GM23248 (cell line): ENCODE measurements around the gene RBM8A. TPM values are rescaled to one million over a fixed set of nuclear protein-coding genes. Genes with fewer than 3 reads are reported as not detected.

Source experiments
- DNase-seq: peaks from one replicate; pipeline ENCODE4 v3.0.0-alpha.2; 2015
- H2AFZ ChIP-seq: fragments of 200-600 bp; sonication (generic); 2 replicates; pipeline ENCODE4 v1.6.1; 2016; ENCODE audit warnings: antibody characterized with exemption
- H3F3A ChIP-seq: fragments of 200-600 bp; sonication (generic); 2 replicates; pipeline ENCODE4 v1.6.1; 2016; ENCODE audit warnings: mild to moderate bottlenecking, antibody characterized with exemption, mixed run types; ENCODE audit not compliant: insufficient read depth
- H3K27ac ChIP-seq: fragments of 200-600 bp; sonication (generic); 2 replicates; pipeline ENCODE4 v1.5.1; 2016; ENCODE audit warnings: mild to moderate bottlenecking
- H3K27me3 ChIP-seq: fragments of 200-600 bp; sonication (generic); replicated peaks from 2 replicates; pipeline ENCODE4 v1.6.1; 2016; ENCODE audit warnings: mild to moderate bottlenecking; ENCODE audit not compliant: insufficient read depth
- H3K36me3 ChIP-seq: fragments of 200-600 bp; sonication (generic); 2 replicates; pipeline ENCODE4 v1.6.1; 2016; ENCODE audit warnings: low read depth, mild to moderate bottlenecking
- H3K4me1 ChIP-seq: fragments of 200-600 bp; sonication (generic); 2 replicates; pipeline ENCODE4 v1.6.1; 2016; ENCODE audit warnings: mild to moderate bottlenecking; ENCODE audit not compliant: insufficient read depth
- H3K4me2 ChIP-seq: fragments of 200-600 bp; sonication (generic); one replicate; pipeline ENCODE4 v1.6.1; 2016; ENCODE audit warnings: mild to moderate bottlenecking; ENCODE audit not compliant: unreplicated experiment
- H3K4me3 ChIP-seq: fragments of 200-600 bp; sonication (generic); 2 replicates; pipeline ENCODE4 v1.5.1; 2016; ENCODE audit warnings: mild to moderate bottlenecking
- H3K79me2 ChIP-seq: fragments of 200-600 bp; sonication (generic); 2 replicates; pipeline ENCODE4 v1.6.1; 2016; ENCODE audit warnings: mild to moderate bottlenecking; ENCODE audit not compliant: insufficient read depth
- H3K9ac ChIP-seq: fragments of 200-600 bp; sonication (generic); 2 replicates; pipeline ENCODE4 v1.6.1; 2016; ENCODE audit warnings: mild to moderate bottlenecking
- H3K9me2 ChIP-seq: fragments of 200-600 bp; sonication (generic); 2 replicates; pipeline ENCODE4 v1.6.1; 2016; ENCODE audit warnings: mixed run types, mild to moderate bottlenecking, moderate library complexity; ENCODE audit not compliant: insufficient read depth
- H3K9me3 ChIP-seq: fragments of 200-600 bp; sonication (generic); one replicate; pipeline ENCODE4 v1.6.1; 2017; ENCODE audit warnings: low read depth
- H4K20me1 ChIP-seq: fragments of 200-600 bp; sonication (generic); 2 replicates; pipeline ENCODE4 v1.6.0; 2016; ENCODE audit not compliant: insufficient read depth
- EZH2 ChIP-seq: fragments of 200-600 bp; sonication (generic); IDR thresholded peaks from 2 replicates; pipeline ENCODE4 v1.6.1; 2018; ENCODE audit warnings: antibody characterized with exemption, mild to moderate bottlenecking; ENCODE audit not compliant: insufficient read depth, poor library complexity, severe bottlenecking
- EZH2phosphoT487 ChIP-seq: fragments of 200-600 bp; sonication (generic); IDR thresholded peaks from 2 replicates; pipeline ENCODE4 v1.6.1; 2018; ENCODE audit warnings: antibody characterized with exemption, moderate library complexity, mild to moderate bottlenecking, low read depth; ENCODE audit not compliant: insufficient read depth
- WGBS, 2 experiments: methylation state at CpG; one replicate each; pipeline ENCODE4 v1.1.6; 2015 to 2017; ENCODE audit warnings: low lambda C conversion rate in 2 of 2, low coverage in 1 of 2; ENCODE audit errors: missing lambda C conversion rate in 2 of 2; 5-methylcytosine and 5-hydroxymethylcytosine counted together
- in situ Hi-C: fragments of 300-500 bp; cut with MboI; formaldehyde crosslinking; loops from 2 replicates; pipeline ENCODE4 v1.15.0; 2020
- polyA plus RNA-seq: library from polyadenylated mRNA; unstranded; fragments of >200 nt; fragmentation: Nextera tagmentation; extraction: Ambion mirVana; gene quantifications from 2 replicates; pipeline ENCODE4 v1.2.1, GENCODE V29; 2016
- total RNA-seq: library from RNA; depleted of rRNA; stranded (reverse); fragments of >200 nt; shearing (Covaris generic); gene quantifications from 2 replicates; pipeline ENCODE4 v1.2.3, GENCODE V29; 2014

RBM8A gene
- total and polyA plus RNA-seq, 2 experiments from 2014 or later = 112 to 204 TPM

DNA sequence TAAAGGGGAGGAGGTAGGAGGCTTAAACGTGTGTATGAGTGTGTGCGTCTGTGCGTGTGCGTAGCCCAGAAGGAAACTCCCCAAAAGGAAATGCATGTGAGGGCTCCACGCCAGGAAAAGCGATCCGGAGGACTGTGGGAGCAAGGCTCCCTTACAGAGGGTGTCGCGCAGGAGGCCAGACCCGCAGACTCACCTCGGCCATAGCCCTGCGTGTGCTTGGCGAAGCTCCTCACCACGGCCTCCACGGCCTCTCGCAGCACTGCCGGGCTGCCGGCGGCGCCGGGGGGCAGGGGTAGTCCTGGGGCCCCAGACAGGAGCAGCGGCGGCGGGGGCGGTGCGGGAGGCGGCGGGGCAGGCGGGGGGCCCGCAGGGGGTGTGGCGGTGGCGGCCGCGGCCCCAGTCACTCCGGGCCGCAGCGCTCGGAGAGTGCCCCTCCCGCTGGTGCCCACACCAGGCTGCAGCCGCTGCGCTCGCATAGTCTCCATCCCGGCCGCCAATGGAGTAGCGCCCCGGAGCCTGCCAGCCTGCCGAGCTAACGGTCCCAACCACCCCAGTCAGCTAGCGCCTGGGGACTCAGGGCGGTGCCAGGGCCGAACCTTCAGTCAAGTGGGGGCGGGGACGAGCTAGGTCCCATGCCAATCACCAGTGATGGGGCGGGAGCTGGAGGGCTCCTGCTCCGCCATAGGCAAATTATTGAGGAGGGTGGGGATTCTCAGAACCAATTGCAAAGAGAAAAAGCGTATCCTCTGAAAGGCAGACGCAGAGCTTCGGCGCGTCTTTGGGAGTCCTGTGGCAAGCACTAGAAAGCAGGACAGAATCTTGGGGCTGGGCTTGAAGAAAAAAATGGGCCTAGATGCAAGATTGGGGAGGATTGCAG, 30.4 kb upstream of the RBM8A start, which contains the start of gene LIX1L:
TSS of gene LIX1L (minus strand) at position 575 of the 877 bp plus-strand sequence. CDS start at position 485, 90 bp downstream.
- in situ Hi-C loops = no loop called here
- H2AFZ ChIP-seq = peak within 1 kb of the TSS; percentile 68
- peak; percentile 99 for DNase-seq
- no peaks in the 10 kb centered on the region for H3K9me2 ChIP-seq
- WGBS, 2 experiments = 1 to 2% methylated on average over 46 to 60 of the region's 60 CpGs
- H4K20me1 ChIP-seq = no peaks in the 10 kb centered on the region
- H3K36me3 ChIP-seq = no peaks in the 10 kb centered on the region
- peaks cover 29% of the 10 kb centered on the region for H3K4me1 ChIP-seq
- no peaks in the 10 kb centered on the region for H3K27me3 ChIP-seq
- peak within 1 kb of the TSS; percentile 88 for H3K27ac ChIP-seq
- no peak for TF ChIP-seq EZH2phosphoT487
- TF ChIP-seq EZH2 = no peak
- H3K9ac ChIP-seq = peak within 1 kb of the TSS; percentile 88
- no peaks in the 10 kb centered on the region for H3K9me3 ChIP-seq
- H3K79me2 ChIP-seq = peaks cover 46% of the 10 kb centered on the region
- peak within 1 kb of the TSS; percentile 80 for H3K4me3 ChIP-seq
- H3F3A ChIP-seq = peaks cover 40% of the 10 kb centered on the region
- peak within 1 kb of the TSS; percentile 99 for H3K4me2 ChIP-seq

DNA sequence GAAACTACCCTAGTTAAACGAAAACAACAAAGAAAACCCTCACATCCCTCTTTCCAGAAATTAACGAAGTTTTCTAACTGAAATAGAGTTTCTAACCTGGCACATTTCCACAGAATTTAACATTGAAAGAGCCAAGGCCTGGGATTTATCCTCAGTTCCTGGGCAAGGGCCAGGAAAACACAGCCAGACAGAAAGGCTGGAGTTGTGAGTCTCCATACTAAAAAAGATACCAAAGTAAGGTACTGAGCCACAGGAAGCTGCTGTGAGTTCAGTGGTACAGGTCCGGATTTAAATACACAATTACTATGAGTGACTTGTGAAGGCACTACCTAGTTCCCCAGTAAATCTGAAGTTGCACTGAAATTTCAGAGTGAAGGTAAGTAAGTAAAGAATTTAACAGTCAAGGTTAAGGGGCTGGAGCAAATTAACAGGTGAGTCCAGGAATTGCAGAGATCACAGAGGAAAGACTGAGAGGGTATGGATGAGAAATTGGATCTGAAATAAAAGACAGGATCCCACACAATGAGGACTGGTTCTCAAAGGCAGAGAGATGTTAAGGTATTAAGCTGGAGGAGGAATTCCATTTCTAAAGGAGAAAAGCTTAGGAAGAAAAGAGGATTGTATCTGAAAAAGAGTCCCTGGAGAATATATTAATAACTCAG, 29.6 kb upstream of the RBM8A start:
- Histone ChIP-seq H3K79me2 (peaks cover 54% of the 10 kb centered on the region), H3K9me3 (no peaks in the 10 kb centered on the region), H3K4me2 (peak overlapping the region; percentile 99), H3K4me1 (peaks cover 28% of the 10 kb centered on the region), H3K27ac (peak overlapping the region; percentile 88), H3K4me3 (peak overlapping the region; percentile 80), H4K20me1 (no peaks in the 10 kb centered on the region), H3K9ac (peak overlapping the region; percentile 88), H3K36me3 (0 out of 2 replicates have a peak, but pooled peaks cover 4% of the 10 kb centered on the region), H2AFZ (peak overlapping the region; percentile 68), H3K27me3 (no peaks in the 10 kb centered on the region), H3F3A (peaks cover 40% of the 10 kb centered on the region), H3K9me2 (no peaks in the 10 kb centered on the region)
- peak; percentile 61 for DNase-seq
- no peak for TF ChIP-seq EZH2phosphoT487
- TF ChIP-seq EZH2 = no peak
- 0 to 1% methylated on average over 3 of the region's 3 CpGs for WGBS, 2 experiments
- in situ Hi-C loops = no loop called here

DNA sequence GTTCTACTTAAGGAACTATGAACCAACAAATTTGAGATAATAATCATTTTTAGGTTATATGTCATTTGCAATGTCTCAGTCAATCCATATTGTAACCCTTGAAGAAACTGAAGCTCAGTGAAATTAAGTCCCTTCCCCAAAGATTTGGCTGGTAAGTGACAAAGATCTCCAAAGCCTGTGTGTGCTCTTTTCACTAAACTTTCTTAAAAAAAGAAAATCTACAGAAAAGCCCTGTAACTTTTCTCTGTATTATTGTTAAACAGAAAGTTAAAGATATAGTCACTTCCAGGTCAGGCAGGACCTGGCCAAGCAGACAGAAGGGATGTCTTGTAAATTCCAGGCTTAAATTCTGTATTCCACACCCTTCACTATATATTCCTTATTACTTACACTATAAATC, 29.1 kb upstream of the RBM8A start:
- H3K9me3 ChIP-seq = no peaks in the 10 kb centered on the region
- no peak for TF ChIP-seq EZH2
- TF ChIP-seq EZH2phosphoT487 = no peak
- in situ Hi-C loops = no loop called here

DNA sequence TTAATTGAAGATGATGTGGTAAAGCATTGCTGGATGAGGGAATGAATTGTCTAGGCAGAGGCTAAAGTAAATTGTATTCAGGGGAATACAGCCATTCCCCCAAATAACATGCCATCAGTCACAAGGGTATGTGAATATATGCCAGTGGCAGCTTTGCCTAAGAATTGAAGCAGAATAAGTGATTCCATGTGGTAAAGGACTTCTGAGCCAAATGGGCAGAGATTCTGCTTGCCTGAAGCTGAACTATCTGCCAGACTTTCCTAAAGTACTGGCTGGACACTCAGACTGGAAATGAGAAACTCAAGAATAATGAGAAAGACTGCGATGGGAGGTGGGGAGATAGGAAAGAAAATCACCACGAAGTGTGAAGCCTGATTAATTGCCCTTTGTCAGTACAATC, 28.2 kb upstream of the RBM8A start:
- TF ChIP-seq EZH2 (no peak), EZH2phosphoT487 (no peak)
- 5 to 6% methylated on average over 2 of the region's 2 CpGs for WGBS, 2 experiments
- Histone ChIP-seq H3K79me2 (peaks cover 68% of the 10 kb centered on the region), H3K4me2 (peak overlapping the region; percentile 99), H3K9me2 (no peaks in the 10 kb centered on the region), H3K36me3 (0 out of 2 replicates have a peak, but pooled peaks cover 6% of the 10 kb centered on the region), H3K27ac (peak overlapping the region; percentile 88; the same call in 1 of the 2 replicates), H3F3A (peaks cover 40% of the 10 kb centered on the region), H3K4me3 (peak overlapping the region; percentile 80), H3K9ac (peak overlapping the region; percentile 88), H4K20me1 (no peaks in the 10 kb centered on the region), H3K27me3 (no peaks in the 10 kb centered on the region), H3K9me3 (no peaks in the 10 kb centered on the region), H3K4me1 (peaks cover 28% of the 10 kb centered on the region), H2AFZ (no peak overlapping the region)
- in situ Hi-C loops = no loop called here
- DNase-seq = peak; percentile 61

More for the DNA sequence above, 29.1 kb upstream of the RBM8A start:
- H3K4me1 ChIP-seq = peaks cover 28% of the 10 kb centered on the region
- no peak for DNase-seq
- peak overlapping the region; percentile 80 for H3K4me3 ChIP-seq
- H2AFZ ChIP-seq = peak overlapping the region; percentile 68
- peak overlapping the region; percentile 99 for H3K4me2 ChIP-seq
- H3K27ac ChIP-seq = peak overlapping the region; percentile 88
- H3F3A ChIP-seq = peaks cover 40% of the 10 kb centered on the region
- H3K9ac ChIP-seq = peak overlapping the region; percentile 88
- no peaks in the 10 kb centered on the region for H3K9me2 ChIP-seq
- peaks cover 59% of the 10 kb centered on the region for H3K79me2 ChIP-seq
- no peaks in the 10 kb centered on the region for H3K27me3 ChIP-seq
- H3K36me3 ChIP-seq = 0 out of 2 replicates have a peak, but pooled peaks cover 6% of the 10 kb centered on the region
- H4K20me1 ChIP-seq = no peaks in the 10 kb centered on the region
